Endometrium (tissue), 2 donors: ENCODE measurements around the gene ZNF716.
"Not testable (repeated sequence)": the region's sequence is repeated elsewhere in the genome, so short reads cannot be mapped to it uniquely, and the experiment has no call there.

Source experiments
- FAIRE-seq: peaks from 2 replicates; lab custom pipeline; 2012; peaks lifted over from hg19 to GRCh38; lab: Jason Lieb, UNC
- donor health status: control.
- donor health status: control.

The ZNF716 gene

DNA sequence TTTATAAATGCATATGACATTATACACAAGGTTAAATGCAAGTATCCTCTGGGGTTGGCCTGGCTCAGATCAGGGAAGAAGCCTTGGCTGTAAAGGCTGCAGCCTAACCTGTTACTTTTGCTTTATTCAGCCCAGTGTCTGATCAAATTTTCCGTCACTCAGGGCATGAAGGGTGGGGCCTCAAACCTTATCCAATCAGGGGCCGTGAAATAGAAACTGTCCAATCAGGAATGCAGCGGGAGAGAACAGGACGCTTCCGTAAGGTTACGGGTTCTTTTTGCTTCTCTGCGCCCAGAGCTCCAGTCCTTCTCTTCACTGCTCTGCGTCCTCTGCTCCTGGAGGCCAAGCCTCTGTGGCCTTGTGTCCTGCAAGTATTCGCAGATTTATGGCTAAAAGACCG, at the start of gene ZNF716:
TSS of gene ZNF716 (plus strand) at position 274 of the 400 bp plus-strand sequence. CDS start at position 386, 112 bp downstream.
- no peak for FAIRE-seq

DNA sequence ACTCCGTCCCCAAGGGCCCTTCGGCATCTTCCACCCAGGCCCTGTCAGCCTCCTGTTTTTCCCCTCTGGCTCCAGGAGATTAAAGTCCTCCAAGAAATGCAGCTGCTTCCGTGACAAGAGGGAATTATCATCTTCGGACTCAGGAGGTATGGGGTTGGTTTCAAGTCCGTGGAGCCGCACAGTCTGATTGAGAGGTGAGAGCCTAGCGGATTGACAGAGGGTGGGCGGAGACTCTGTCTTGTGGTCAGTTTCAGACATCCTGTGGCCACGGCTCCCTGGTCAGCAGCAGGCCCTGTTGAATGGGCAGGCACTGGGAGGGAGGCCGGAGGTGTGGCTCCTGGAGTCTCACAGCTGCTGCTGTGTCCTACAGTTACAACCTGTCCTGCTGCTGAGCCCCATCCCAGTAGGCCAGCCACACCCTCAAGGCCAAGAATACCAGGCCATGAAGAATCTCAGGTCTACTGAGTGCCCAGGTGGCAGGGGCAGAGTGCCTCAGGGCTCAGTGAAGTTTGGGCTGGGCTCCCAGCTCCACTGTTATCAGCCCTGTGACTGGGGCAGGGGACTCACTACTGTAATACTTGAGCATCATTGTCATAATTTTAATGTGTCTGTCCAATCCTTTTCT, 49.3 kb upstream of the ZNF716 start:
- no peak for FAIRE-seq

DNA sequence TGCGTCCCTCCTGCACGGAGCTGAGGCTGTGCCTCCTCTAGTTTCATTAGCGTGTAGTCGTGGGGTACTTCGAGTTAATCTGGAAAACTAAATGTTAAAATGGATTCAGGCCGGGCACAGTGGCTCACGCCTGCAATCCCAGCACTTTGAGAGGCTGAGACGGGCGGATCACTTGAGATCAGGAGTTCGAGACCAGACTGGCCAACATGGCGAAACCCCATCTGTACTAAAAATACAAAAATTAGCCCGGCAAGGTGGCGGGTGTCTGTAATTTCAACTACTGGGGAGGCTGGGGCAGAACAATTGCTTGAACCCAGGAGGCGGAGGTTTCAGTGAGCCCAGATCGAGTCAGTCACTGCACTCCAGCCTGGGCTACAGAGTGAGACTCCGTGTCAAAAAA, 46.9 kb upstream of the ZNF716 start:
- FAIRE-seq = not testable (repeated sequence)

DNA sequence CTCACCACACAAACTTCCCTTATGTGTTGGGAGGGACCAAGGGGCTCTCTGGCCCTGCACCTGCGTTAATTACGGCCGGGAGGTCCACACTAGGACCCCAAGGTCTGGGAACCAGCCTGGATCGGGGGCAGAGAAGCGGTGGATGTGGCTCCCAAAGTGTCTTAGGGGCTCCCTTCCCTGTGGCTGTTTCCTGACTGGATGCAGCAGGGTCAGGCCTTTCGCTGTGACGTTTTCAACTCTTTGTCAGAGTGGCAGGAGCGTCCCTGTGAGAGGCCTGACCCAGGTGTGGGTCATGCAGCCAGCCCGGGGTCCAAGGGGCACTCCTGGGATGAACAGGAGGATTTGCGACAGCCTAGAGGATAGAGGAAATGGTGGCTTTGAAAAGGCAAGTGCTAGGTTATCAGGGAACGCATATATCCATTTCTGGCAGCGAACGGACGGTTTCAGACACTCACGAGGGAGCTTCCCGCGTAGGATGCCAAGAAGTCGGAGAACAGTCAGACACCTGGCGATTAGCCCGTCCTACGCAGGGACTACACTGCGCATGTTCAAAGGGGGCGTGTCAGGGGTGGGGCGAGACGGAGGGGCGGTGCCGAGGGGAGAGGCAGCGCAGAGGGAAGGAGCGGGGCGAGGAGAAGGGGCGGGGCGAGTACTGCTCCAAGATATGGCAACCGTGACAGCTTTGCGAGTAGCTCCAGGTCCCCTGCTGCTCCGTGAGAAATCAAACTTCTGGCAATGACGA, 46.2 kb upstream of the ZNF716 start:
- no peak for FAIRE-seq

DNA sequence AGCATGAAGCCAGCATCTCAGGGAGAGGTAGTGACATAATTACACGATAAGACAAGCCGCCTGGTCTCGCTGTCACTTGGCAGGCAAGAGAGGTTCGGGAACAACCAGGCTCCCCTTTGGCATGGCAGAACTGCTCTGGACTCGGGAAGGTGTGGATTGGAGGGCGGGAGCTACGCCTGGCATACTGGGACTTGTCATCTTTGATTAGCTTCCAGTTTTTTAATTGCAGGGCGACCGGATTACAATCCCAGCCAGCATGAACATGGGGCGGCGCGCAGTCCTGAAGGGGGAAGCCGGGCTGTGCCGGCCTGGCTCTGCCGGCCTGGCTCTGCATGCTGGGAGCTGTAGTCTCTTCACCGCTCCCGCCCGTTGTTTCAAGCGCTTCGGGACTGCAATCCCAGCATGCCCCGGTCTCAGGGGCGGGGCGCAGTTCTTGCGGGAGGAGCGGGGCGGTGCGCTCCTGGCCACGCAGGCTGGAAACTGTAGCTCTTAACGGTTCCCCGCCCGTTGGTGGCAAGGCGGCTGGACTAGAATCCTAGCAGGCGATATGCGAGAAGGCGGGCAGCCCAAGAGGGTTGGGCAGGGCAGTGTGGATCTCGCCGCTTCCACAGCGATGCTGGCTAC, 45.5 kb upstream of the ZNF716 start:
- FAIRE-seq = no peak

DNA sequence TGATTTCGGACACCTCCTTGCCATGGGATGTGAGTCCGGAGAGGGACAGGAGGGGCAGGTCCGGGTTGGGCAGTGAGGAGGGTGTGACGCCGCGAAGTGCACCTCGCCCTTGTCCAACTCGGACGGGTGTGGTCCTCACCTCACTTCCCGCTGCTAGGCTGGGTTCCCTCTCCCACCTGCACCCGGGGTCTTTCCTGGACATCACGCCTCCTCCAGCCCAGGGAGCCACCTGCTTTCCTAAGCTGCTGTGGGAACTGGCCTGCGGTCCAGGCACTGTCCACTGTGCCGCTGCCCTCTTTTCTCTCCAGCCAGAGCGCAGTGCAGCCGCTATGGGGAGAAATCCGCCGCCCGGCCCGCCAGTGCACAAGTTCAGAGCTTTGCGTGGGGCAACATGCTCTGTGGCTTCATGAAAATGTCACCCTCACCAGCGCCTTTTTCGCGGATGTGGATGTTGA, 45.0 kb upstream of the ZNF716 start:
- FAIRE-seq = no peak

DNA sequence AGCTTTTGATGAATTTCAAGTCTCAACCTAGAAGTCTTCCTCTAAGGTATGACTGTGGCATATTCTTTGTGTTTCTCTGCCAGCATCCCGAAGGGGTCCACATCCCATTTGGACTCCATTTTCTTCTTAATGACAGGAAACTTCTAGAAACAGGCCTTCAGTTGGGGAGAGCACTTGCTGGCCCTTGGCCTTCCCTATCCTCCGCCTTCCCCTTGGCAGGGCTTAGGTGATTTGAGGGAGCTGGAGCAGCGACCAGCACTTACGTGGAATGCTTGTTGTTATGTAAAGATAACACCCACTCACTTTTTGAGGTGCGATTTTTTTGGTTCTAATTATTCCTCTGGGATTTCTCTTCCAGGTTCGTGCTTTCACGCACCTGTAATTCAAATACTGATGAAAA, 42.9 kb upstream of the ZNF716 start:
- FAIRE-seq = no peak

DNA sequence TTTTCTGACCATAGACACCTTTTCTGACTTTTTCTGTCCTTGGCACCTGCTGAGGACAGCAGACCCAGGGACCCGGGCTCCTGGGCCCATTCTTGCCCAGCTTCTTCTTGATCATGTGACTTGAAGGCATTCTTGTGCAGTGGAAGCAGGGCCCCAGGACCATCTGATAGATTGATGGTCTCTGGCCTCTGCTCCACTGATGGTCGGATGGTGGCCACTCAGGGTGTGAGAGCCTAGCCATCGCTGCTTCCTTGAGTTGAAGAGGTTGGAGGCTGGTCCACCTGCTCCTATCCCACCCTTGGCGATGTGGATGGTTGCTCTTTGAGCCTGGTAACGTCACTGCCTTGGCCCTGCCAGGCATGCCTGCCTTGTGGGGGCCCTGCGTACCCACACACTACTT, 37.8 kb upstream of the ZNF716 start:
- no peak for FAIRE-seq

DNA sequence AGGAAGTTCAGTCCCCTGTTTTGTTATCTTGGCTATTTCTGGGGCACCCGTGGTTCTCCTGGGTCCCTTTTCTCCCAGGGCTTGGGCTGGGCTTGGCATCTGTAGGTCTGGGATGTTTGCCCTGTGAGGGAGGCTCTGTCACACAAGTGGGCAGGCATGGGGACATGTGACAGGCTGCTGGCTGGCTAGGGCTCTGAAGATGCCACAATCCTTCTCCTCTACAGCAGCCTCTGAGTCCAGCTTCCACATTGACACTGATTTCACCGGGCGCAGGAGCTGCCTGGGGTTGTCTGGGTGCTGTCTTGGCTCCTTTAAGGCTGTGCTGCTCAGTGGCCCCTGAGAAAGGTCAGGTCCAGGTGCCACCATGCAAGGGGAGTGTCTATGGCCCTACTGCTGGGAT, 37.4 kb upstream of the ZNF716 start:
- no peak for FAIRE-seq

DNA sequence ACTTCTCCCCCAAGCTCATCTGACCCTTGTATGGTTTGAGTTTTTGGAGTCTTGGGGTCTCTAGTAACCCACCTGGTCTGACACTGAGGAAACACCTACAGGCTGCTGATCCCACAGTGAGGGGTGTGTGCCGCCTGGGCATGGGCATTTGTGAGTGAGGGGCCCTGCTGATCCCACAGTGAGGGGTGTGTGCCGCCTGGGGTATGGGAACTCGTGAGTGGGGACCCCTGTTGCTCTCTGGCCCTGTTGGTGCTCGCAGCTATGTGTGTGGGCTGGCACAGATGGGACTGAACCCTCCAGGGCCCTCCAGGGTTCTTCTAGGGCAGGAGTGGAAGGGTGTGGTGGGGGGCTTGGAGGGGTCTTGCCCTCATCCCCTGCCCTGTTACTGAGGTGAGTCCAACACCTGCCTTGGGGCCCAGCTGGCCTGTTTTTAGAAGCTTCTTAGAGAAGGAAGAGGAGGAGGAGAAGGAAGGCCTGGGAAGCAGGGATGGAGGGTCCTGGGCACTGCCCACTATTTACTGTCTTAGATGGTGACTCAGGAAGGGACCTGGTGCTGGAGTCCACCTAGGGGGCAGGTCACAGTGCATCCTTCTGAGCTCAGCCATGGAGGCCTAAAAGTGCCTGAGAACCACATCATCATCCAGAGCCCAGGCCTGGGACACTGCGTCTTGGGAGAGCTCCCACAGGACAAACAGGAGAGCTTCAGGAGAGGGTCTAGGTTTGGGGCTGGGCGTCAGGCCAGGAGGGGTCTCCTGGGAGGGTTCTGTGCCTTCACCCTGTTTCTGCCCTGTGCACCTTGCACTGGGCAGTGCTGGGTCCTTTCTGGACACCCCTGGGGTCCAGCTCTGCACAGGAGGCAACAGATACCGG, 36.2 kb upstream of the ZNF716 start:
- no peak for FAIRE-seq

DNA sequence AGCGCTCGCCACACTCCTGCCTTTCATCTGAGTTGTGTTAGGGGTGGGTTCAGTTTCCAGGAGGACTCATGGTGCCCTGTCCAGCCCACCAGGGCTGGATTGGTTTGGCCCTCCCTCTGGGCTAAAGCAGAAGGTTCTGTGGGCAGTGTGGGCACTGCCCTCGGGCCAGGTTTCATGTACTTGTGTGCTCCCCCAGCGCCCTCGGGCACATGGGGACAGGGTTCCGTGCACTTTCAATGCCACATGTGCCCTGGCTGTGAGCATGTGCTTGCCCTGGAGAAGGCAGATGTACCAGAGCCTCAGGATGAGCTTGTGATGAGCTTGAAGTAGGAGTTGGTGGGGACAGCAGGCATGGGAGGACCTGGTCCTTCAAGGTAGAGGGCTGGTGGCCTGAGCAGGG, 35.6 kb upstream of the ZNF716 start:
- FAIRE-seq = no peak

DNA sequence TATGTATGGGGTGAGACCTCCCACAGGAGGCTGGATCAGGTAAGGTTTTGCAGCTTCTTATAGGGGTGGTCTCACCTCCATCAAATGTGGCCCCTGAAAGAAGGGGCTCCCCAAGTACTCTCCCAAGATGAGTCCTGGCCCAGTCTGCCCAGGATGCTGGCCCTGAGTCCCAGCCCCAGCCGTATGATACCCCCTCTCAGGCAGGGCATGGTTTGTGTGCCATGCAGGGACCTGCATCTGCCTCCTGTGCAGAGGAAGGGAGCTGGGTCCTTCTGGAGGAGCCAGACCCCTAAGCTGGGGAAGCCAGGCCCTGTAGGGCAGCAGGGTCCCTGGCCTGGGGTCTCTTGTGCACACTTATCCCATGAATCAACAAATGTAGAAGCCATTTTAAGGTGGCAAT, 35.1 kb upstream of the ZNF716 start:
- no peak for FAIRE-seq

DNA sequence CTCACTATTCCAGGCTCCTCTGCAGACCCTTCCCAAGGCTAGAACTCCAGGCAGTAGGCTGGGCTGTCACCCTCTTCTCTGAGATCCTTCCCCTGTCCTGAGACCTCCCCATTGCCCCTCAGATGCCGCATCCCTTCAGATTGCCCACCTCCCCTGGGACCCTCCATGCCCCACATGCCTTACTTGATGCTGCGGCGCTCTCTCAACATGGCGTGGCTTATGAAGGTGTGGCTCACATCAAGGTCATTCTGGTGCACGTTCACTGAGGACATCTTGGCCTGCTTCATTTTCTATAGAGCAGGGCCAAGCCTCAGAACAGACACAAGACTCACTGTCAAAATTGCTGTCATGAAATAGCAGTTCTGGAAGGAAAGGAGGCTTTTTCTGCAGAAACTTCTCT, 34.7 kb upstream of the ZNF716 start:
- FAIRE-seq = no peak

DNA sequence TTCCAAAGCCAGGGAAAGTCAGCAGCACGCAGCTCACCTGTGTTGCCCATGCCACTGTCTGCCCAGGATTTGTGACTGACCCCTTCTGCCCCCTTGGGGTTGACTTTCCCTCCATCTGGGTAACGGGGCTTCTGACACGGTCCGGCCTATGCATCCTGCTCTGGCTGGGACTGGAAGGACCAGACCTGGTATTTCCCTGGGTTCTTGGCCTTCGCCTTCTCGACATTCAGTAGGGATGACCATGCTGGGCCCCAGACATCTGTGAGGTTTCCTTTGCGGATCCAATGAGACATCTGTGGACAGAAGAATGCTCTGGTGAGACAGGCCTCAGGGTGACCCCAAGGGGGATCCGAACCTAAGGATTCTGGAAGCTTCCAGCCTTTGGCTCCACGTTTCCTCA, 34.2 kb upstream of the ZNF716 start:
- FAIRE-seq = no peak

DNA sequence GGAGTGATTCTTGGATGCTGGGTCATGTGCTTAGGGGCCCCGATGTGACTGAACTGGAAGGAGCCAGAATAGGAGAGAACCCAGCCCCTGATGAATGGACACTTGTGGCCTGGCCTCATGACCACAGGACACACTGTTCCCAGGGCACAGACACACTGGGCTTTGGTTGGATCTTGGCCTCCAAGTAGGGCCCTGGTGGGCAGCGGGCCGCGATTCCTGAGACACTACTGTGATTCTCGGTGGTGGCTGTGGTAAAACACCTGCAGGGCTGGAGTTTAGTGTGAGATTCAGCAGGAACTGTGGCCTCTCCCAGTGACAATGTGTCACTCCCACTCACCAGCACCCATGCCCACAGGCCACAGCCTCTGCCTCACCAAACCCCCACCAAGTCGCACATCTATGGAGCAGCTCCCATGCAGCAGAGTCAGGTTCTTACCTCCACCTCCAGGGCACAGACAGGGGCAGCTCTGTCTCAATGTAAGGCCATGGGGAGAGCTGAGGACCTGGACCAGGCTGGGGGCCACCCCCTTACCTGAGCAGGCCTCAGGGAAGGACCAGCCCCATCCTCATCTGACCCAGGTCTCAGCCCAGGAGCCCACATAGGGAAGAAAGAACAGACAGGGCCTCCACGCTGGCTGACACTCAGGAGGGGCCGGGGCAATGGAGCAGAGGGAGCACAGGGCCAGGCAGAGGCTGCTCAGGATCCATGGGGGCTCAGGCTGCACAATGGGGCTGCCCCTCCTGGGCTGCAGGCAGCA, 33.2 kb upstream of the ZNF716 start:
- no peak for FAIRE-seq

DNA sequence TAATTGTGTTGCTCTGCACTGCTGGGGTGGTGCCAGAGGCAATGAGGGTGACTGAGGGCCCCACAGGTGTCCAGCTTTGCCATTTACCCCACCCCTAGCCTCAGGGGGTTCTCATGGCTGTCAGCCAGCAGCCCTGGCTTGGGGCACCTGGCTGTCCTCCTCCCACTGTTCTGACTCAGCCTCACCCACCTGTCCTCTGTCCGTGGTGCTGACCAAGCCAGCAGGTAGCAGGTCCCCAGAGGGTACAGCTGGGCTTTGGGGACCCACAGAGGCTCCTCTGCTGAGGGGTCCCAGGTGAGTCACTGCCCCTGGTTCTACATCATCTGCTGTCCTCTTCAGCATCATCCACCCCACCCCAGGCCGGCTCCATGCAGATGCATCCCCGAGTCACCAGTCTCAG, 32.2 kb upstream of the ZNF716 start:
- no peak for FAIRE-seq

DNA sequence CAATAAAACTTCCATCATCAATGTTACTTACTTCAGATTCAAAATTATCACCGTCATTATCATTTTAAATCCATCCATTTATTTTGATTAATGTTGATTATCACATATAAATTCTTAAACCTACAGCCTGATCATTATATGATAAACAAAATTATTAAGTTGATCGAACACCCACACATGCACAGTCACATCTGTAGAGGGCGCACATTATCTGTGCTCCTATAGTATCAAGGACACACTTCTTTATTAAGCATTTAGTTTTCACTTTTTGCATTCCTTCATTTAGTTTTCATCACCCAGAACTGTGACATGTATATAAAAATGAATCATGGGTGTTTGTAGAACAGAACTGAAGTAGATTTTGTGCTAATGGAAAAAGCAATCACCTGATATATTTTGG, 26.2 kb upstream of the ZNF716 start:
- no peak for FAIRE-seq

DNA sequence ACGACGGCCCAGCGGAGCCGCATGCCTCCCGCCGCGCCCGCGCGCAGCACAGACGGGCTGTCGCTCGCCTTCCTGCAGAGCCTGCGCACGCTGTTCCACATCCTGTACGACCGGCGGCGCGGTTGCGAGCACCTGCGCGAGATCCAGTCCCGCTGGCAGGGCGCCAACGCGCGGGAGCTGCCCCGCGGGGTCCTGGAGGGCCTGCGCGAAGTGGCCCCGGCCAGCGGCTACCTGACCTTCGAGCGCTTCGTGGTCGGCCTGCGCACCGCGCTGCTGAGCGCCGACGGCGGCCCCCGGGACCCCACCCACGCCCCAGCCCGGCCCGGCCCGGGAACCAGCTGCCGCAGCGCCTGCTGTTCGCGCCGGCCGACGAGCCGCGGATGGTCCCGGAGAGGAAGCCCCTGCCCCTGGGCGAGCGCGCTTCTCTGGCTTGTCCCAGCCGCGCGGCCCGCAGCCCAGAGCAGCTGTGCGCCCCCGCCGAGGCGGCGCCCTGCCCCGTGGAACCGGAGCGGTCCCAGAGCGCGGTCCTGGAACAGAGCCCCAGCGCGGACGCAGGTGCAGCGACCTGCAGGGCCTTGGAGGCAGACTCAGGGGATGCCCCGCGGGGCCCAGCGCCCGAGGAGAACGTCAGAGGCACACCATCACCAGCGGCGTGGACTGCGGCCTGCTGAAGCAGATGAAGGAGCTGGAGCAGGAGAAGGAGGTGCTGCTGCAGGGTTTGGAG, 25.3 kb upstream of the ZNF716 start:
- FAIRE-seq = no peak

DNA sequence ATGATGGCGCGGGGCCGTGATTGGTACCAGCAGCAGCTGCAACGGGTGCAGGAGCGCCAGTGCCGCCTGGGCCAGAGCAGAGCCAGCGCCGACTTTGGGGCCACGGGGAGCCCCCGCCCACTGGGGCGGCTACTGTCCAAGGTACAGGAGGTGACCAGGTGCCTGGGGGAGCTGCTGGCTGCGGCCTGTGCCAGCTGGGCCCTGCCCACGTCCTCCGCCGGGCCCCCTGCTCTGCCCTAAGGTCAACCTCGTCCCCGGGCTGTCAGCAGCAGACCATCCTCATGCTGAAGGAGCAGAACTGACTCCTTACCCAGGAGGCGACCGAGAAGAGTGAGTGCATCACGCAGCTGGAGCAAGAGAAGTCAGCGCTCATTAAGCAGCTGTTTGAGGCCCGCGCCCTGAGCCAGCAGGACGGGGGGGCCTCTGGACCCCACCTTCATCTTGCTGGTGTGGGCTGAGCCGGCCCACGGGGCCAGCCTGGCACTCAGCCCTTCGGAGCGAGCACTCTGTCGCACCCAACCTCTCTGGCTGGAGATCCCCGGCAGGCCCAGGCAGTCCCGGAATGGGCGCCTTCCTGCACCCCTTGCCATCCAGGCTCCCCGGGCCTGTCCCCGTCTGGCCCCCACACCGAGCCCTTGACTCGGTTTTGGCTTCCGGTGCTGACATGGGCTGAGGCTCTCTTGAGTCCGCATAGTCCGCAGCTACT, 24.6 kb upstream of the ZNF716 start:
- FAIRE-seq = no peak

DNA sequence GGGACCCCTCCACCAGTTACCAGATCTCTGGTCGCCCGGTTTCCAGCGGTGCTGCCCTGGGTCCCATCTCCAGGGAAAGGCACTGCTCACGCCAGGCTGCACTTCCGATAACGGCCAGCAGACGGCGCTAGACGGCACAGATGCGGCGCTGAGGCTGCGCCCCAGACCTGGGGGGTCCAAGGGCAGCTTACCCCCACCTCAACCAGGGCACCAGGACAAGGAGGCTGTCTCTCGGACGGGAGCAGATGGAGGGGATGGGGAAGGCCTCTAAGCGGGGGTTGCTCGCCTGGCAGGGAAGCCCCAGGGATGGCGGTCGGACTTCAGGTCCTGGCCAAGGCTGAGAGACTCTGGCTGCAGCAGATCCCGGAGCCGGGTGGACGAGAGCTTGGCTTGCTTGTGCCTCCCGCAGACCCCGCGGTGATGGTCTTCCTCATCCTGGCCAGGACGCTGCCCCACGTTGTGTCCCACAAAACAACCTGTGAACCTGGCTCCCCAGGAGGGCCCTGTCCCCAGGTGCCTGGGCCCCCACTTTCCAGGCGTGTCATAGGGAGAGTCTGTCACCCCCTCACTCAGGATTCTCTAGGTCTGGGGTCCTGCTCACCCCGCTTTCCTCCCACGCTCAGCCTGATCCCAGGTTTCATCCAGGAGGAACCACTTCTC, 23.9 kb upstream of the ZNF716 start:
- FAIRE-seq = no peak
